ENCODE measurements around the gene PCSK5.
"Not testable (repeated sequence)": the region's sequence is repeated elsewhere in the genome, so short reads cannot be mapped to it uniquely, and the experiment has no call there.

The PCSK5 gene

DNA sequence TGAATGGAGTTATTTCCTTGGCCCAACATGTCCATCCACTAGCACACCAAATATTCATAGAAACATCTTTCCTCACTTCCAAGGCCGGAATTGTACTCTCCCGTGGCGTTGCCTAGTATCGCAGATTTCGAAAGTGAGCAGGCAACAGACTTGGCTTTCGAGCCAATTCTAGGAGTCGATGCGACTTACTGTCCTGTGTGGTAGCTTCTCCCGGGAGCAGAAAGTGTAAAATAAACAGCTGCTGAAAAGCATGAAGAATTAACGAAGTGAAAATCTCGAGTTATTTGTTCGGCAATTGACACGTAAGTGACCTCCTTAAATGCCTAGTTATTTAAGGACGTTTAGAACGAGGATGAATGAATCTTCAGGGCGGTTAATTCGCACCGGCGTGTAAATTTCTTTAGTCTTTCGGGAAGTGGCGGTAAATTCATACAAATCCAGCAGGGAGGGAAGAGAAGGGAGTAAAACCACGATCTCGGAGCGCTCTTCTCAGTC, 449 bp upstream of the PCSK5 start:
- DNase-seq (ENCODE audit: low spot score): peak; percentile 73

GRCh38 chr9:75891277-75891741, 836 bp downstream of the PCSK5 start:
- DNase-seq (ENCODE audit: low spot score): peak; percentile 56

DNA sequence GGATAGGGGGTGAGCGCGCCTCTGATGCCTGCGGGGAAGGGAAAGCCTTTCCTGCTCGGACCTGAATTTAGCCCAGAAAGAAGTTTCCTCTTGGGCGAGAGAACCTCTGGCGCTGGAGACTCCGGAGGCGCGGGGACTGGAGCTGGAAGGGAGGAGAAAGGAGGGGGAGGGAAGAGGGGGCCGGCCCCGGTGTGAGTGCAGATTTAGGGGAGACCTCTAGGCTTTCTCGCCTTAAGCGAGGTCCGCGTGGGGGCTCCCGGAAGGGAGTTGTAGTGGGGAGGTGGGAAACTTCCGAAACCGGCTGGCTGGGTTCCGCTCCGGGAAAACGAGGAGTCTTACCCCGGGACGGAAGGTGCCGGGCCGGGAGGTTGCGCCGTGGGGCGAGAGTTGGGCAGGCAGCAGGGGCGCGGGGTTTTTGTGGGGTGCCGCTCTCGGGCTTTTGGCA, 1.3 kb downstream of the PCSK5 start:
- DNase-seq (ENCODE audit: low spot score): peak; percentile 42

DNA sequence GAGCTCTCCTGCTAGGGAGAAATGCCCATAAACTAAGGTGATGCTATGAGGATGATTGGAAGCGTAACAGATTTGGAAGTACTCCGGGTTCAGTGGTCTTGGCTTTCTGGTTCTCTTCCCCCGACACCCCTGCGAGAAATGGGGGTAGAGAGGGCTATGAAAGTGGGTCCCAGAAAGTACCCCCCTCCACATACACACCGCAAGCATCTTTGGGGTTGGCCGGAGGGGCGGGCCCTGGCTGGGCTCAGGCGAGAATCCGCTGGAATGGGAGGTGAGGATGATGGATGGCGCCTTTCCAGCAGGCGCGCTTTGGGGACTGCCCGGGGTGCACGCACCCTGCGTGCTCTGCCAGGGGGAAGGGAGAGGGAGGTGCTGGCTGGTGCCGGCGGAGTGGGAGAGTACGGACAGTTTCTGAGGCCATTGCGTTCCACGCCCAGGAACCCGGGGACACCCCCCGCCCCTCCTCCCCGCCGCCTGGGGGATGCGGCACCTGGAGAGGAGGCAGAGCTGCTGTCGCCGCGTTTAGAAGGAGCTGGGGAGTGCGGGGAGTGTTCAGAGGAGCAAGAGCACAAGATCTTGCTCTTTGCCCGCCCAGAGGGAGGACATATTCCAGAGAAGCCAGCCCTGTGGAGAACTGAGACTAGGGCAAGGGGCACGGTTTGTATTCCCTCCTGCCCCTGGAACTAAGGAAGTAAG, 1.9 kb downstream of the PCSK5 start:
- peak; percentile 82 for DNase-seq (ENCODE audit: low spot score)

- DNase-seq (ENCODE audit: low spot score): peak; percentile 77
Measured at GRCh38 chr9:75893106-75893505, 2.6 kb downstream of the PCSK5 start.

GRCh38 chr9:75894566-75894965, 4.1 kb downstream of the PCSK5 start:
- DNase-seq (ENCODE audit: low spot score): no peak

DNA sequence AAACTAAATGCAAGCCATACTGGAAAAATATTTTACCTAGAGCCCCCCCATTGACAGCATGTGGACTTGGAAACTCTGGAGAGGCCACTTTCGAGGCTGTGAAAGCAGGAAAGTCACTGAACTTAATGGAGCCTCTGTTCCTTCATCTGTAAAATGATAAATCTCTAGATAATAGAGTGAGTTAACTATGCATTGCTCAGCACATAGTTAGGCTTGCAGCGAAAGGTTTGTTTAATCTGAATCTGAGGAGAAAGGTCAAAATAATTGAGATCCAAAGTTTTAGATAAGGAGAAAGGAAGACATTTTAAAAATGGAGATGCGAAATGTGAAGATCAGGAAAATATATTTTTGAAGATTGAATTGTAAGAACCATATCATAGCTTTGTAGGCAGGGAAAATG, 4.6 kb downstream of the PCSK5 start:
- no peak for DNase-seq (ENCODE audit: low spot score)

- no peak for DNase-seq (ENCODE audit: low spot score)
Measured at GRCh38 chr9:75896193-75896592, 5.7 kb downstream of the PCSK5 start.

DNA sequence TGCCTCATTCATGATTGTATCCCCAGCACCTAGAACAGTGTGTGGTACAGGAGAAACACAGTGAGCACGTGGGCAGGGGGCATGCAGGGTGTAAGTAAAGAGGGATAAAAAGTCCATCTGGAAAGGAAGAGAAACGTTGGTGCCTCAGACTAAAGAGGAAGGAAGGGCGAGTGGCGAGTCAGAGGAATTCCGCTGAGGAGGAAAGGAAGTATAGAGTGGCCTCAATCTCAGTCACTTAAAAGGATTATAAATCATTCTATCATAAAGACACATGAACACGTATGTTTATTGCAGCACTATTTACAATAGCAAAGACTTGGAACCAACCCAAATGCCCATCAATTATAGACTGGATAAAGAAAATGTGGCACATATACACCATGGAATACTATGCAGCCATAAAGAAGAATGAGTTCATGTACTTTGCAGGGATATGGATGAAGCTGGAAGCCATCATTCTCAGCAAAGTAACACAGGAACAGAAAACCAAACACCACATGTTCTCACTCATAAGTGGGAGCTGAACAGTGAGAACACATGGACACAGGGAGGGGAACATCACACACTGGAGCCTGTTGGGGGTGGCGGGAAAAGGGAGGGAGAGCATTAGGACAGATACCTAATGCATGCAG, 10.5 kb downstream of the PCSK5 start:
- DNase-seq (ENCODE audit: low spot score): not testable (repeated sequence)

- DNase-seq (ENCODE audit: low spot score): peak; percentile 95
Measured at GRCh38 chr9:75903785-75904360, 13.4 kb downstream of the PCSK5 start.

GRCh38 chr9:75904364-75904763, 13.9 kb downstream of the PCSK5 start:
- DNase-seq (ENCODE audit: low spot score): no peak

GRCh38 chr9:75906531-75906930, 16.1 kb downstream of the PCSK5 start:
- DNase-seq (ENCODE audit: low spot score): no peak

DNA sequence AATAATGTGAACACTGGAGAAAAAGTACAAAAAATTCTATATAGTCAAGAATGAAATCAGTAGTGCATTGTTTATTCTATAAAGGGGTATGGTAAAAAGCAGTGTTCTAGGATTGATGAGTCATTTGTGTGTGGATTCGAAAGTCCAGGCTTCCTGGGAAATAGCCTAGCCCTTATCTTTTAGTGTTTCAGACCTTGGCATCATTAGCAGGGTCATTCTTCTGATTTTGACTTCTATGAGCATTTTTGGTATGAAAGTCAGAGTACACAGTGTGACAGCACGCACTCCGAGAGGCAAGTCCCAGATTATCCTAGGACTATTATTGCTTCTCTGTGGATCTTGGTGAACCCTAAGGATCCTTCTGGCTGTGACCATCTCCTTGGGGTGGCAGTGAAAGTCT, 16.9 kb downstream of the PCSK5 start:
- no peak for DNase-seq (ENCODE audit: low spot score)

- no peak for DNase-seq (ENCODE audit: low spot score)
Measured at GRCh38 chr9:75907923-75908322, 17.4 kb downstream of the PCSK5 start.

DNA sequence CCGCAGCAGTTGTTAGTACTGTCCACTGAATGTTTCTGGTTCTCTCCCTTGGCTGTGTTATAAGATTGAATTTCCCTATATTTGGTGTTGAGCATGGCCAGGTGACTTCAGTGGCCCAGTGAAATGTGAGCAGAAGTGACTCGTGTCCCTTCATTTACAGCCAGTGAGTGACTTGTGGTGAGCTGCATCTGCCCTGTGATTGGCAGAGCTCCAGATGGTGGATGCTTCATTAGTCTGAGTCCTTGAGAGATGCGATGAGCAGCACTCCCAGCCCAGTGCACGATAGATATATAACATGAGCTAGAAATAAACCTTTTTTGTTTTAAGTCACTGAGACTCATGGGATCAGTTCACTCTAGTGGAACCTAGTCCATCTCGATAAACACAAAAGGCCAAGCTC, 19.3 kb downstream of the PCSK5 start:
- DNase-seq (ENCODE audit: low spot score): peak; percentile 91

DNA sequence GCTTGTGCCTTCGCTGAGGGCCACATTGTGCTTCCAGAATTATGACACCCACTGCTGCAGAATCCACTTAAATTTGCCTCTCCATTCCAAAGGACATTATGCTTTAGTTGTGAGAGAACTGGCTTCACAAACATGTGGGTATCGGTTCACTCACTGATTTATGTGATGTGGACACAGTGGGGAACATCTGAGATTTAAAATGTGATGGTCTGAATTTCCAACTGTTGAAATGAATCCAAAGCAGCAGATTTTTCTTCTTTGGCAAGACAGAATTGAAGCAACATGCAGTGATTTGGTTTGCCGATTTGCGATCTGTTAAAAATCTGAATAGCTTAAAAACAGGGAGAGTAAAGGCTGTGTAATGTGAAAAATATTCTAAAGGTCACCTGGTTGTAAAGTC, 20.3 kb downstream of the PCSK5 start:
- DNase-seq (ENCODE audit: low spot score): no peak

DNA sequence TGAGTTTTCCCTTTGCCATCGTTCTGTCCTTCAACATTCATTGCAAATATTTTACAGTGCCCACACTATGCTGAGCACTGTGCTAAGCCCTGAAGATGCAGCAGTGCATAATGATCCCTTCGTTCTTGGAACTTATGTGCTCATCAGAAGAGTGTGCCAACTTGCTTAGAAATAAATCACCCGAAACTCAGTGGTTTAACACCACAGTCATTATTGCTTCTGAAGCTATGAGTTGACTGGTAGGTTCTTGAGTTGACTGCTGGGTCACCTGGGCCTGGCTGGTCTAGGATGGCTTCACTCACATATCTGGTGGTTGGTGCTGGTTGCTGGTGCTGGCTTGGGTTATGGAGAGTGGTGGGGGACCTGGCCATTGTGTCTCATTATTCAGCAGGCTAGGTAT, 20.9 kb downstream of the PCSK5 start:
- peak; percentile 54 for DNase-seq (ENCODE audit: low spot score)

GRCh38 chr9:75912951-75913350, 22.5 kb downstream of the PCSK5 start:
- DNase-seq (ENCODE audit: low spot score): peak; percentile 49

DNA sequence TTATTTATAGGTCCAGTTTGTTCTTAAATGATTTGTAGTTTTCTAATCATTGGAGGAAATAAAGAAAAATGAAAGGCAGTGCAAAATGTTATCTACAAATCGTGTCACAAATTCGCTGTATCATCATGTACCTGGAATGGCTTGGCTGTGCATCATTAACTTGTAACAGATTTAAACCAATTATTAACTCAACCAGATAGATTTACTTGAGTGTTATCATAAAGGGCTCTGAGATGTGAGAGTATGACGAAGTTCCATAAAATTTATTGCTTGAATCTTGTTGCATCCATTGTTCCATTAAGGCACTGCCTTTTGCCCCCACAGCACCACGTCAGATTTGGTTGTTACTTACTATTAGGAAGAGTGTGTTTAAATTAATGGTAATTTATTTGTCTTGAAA, 23.5 kb downstream of the PCSK5 start:
- DNase-seq (ENCODE audit: low spot score): peak; percentile 88

GRCh38 chr9:75914883-75915452, 24.5 kb downstream of the PCSK5 start:
- DNase-seq (ENCODE audit: low spot score): peak; percentile 95

DNA sequence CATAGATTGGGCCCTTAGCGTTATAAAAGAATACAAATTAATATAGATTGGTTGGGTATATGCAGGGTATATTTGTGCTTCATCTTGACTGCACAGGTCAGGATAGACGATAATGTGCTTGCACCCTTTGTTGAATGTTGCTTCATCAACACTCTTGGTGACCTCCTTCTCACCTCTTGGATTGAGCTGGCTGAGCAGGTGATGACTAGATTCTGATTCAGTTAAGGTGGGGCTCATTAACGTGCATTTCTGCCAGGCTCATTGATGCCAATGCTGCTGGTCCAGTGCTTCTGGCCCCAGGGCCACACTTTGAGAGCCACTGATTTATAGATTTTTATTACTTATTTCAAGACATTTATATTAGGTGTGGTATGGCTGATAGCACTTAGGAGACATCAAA, 27.7 kb downstream of the PCSK5 start:
- peak; percentile 88 for DNase-seq (ENCODE audit: low spot score)

- DNase-seq (ENCODE audit: low spot score): no peak
Measured at GRCh38 chr9:75918909-75919308, 28.4 kb downstream of the PCSK5 start.

All from kidney tubule cell (primary cell).